Fibroblast of peridontal ligament (primary cell): Measurements from ENCODE around the gene USP40.

Source experiments
- DNase-seq: peaks from one replicate; pipeline ENCODE4 v3.0.0-alpha.2; 2010; ENCODE audit errors: extremely low read depth

Gene USP40

GRCh38 chr2:233497692-233498091 is 68.9 kb downstream of the USP40 start:
- no peak for DNase-seq

DNA sequence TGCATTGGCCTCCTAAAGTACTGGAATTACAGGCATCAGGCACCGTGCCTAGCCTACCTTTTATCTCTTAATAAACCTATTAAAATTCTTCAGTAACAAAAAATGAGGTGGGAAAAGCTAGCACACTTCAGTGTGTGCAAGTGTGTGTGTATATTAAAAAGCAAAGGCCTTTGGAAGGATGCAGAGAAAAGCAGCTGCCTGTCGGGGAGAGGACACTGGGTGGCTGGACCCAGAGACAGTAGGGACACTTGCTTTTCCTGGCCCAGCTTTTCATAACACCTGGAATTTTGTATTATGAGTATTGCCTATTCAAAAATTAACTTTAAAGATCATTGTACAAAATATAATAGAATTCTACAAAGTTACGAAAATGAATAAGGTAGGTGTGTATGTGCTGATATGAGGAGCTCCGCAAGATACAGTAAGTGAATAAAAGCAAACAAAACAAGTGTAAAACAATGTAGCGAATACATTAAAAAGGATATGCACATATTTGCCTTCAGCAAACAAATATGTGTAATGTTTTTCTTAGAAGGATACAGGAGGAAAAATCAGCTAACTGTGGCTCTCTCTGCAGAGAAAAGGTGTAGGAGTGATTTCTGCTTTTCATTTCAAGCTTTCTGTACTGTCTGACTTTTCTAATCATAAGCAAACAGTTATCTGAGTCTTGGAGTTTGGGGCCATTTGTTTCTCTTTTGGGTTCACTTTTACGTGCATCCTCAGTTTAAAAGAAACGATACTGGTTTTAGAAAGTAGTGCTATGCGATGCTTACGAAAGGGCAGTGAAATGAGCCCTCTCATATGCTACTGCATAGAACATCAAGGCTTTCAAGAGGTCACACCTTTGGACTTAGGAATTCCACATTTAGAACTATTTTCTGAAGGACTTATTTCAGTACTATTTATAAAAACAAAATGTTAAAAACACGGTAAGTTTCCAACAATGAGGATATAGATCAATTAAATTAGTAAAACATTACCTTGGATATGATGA is 70.8 kb downstream of the USP40 start:
- DNase-seq: no peak

DNA sequence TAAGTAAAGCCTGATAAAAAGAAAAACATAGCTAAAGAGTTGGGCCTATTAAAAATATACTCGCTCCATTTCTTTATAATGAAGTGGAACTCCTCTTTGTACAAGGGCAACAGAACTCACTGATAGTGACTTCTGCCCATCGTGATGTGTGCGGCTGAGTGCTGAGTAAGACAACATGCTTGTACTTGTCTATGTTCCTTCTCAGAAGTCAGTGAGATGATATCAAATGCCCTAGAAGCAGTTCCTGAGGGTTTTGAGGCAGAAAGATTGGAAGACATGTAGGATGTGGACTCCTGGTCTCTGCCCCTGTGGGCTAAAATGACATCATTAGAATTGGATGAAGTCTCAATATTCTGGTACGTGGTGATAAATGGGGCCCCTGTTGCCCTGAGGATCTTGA is 73.8 kb downstream of the USP40 start:
- DNase-seq: no peak

DNA sequence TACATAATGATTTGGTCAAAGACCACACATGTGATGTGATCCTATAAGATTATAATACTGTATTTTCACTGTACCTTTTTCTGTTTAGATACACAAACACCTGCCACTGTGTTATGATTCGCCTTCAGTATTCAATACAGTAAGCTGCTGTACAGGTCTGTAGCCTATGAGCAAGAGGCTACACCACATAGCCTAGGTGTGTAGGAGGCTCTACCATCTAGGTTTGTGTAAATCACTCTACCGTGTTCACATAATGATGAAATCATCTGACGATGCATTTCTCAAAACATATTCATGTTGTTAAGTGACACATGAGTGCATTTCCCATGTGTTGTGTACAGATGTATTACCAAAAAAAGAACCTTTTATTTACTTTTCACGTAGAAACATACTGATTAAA is 74.5 kb downstream of the USP40 start:
- DNase-seq: no peak

- DNase-seq: no peak
These were observed 75.3 kb downstream of the USP40 start for GRCh38 chr2:233491326-233491725.

GRCh38 chr2:233490831-233491230 is 75.8 kb downstream of the USP40 start:
- no peak for DNase-seq

- DNase-seq: peak; percentile 77
These were observed 76.9 kb downstream of the USP40 start for GRCh38 chr2:233489666-233490065.

GRCh38 chr2:233489143-233489542 is 77.4 kb downstream of the USP40 start:
- DNase-seq: no peak

DNA sequence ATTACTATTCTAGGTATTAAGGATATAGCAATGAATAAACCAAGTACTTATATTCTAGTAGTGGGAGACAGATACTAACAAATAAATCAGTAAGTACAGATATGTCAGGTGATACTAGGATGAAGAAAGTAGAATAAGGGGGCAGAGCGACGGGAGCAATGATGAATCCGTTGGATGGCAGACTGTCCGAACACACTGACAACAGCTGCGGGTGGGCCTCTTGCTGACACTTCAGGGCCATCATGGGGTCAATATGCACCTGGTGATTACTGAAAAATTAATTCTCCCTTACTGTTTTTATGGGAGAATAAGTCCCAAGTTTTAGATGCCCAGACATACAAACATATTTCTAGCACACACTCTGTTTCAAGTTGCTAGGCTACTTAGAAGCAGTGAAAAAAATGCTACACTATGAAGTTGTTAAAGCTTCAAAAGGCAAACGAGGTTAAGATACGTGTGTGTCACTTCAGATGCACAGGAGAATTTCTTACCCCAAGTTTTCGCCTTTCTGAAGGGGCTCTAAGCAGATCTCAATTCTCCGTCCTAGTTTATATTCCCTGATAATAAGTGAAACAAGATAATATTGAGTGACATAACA is 78.7 kb downstream of the USP40 start:
- no peak for DNase-seq

DNA sequence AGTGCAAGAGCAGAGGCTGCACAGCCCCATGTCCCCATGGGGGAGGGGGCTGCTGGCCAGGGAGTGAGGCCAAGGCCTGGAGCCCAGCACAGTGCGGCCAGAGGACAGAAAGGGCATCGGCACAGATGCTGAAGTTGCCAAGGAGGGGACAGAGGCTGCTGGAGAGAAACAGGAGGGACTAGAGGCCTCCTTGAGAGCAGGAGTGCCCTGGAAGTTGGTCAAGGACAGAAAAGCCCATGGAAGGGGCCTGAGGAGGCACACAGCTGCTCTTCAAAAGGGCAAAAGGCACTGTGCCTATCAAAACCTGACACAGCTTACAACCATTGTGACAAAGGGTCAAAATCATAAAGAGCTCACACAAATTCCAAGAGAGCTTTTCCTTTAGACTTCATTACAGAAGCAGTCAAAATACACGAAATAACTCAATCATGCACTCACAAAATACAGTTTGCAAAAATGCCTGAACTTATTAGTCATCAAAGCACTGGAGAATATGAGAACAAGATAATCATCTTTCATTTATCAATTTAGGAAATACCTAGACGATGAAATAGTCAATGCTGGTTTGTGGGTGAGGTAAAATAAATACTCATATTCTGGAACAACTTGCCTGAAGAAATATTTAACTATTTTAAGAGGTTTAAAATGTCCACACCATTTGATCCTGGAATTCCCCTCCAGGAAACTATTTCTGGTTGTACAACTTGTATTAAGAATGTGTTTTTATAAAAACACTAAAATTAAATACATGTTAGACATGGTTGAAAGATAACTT is 79.6 kb downstream of the USP40 start:
- peak; percentile 91 for DNase-seq

GRCh38 chr2:233486357-233486756 is 80.2 kb downstream of the USP40 start:
- DNase-seq: no peak

- DNase-seq: no peak
These were observed 80.9 kb downstream of the USP40 start for GRCh38 chr2:233485726-233486125.

GRCh38 chr2:233482616-233483015 is 84.0 kb downstream of the USP40 start:
- no peak for DNase-seq

DNA sequence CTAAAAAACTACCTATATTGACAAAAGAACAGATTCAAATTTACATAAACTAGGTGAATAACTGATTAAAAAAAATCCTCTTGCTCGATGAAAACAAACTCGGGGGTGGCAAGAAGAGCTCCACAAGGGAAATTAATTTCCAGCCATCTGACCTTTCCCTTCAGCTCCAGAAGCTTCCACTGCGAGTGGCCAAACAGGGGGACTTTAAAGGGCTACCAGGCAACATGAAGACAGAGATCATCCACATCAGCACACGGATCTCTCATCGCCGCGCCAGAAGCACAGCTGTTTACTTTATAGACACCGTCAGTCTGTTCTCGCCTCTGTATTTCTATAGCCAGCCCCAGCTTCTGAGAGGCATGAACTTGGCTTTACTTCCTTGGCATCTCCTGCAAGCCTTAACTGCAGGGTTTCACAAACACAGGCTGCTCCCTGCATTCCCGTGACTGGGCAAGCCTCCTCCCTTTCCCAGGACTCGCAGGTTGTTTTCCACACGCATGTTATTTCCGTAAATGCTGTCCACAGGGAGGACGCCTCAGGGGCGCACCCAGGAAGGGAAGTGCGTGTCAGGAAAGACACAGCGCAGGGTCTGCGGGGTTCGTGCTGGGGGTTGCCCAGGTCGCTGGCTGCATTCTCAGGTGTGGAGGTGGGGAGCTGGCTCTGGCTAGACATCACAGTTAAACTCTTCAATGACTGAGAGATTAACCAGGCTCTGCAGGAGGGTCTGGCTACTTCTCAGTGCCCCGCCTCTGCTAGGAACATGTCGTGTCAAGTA is 85.0 kb downstream of the USP40 start:
- DNase-seq: no peak

- no peak for DNase-seq
These were observed 85.9 kb downstream of the USP40 start for GRCh38 chr2:233480490-233481202.

- DNase-seq: no peak
These were observed 86.7 kb downstream of the USP40 start for GRCh38 chr2:233479616-233480489.

DNA sequence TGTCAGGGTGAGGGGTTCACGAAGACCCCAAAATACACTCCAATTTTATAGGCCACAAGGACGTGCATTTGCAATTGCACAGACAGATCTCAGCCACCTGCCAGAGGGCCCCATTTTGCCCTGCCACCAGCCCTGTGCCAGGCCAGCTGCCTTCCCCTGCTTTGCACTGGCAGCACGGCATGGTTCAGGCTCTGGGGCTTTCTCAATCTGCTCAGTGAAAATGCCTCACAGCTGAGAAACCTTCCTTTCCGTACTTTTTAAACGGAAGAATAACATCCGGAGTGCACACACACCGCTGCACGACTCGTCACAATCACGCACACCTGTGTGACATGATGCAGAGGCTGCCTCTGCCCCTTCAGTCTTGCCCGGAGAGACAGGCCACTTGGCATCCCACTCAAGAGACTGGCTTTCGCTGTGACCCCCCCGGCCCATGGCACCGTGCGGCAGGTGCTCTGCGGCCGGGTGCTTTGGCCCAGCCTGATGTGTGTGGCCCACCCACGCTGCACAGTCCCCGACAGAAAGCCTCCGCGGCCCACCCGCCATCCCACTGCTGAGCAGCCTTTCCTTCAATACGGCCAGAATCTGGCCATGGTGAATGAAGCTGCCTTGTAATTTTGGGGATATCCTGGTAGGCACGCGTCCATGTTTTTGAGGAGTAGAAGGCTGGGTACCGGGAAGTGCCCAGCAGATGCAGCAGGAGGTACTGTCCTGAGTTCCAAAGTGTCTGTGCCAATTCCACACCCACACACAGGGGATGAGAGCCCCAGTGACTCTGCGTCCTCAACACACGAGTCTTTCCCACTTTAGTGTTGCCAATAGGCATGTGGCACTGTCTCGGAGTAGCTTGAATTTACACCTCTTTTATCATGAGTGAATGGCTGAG is 88.8 kb downstream of the USP40 start:
- DNase-seq: no peak

DNA sequence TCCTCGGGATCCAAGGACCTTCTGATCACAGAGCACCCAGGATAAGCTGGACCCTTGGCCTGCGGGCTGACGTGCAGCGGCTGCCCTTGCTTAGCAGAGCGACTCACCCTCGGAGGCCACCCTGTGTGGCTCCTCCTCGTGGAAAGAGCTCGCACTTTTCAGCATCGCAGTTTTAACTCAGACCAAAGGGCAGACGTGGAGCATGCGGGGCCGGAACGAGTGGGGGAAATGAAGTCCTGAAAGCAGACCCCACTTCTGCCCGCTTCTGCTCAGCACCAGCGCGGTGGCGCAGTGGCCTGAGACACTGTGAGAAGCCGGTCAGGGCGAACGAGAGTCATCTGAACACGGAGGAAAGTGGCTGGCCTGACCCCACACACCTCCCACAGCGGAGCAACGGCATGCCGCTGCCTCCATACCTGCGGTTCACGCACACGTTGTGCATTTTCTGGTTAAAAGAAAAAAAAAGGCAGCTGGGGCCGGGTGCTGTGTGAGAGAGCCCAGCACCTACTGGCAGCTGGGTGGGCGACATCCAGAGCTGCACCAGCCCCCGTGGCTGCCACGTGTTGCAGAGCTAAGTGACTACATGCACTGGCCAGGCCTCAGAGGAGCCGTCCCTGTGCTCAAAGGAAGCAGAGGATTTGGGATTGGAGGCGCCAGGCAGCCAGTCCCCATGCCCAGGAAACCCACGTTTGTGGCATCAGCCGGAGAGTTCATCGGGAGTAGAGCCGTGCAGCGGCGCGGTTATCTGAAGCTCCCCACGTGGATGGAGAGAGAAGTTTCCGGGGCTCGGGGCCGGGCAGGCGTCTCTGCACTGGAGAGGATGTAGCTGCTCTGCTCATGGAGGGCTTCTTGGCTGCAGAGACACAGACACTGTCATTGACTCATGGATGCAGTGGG is 89.7 kb downstream of the USP40 start:
- DNase-seq: no peak
